NCI-H1105 treated with DMSO at 0.1 percent for 48 hours (cell line): ENCODE data around the gene C12orf57.

ENCODE experiments used
- DNase-seq: peaks from one replicate; lab custom pipeline; 2025; lab: John Stamatoyannopoulos, UW

Gene C12orf57

GRCh38 chr12:6917491-6918231 is 26.2 kb upstream of the C12orf57 start:
- no peak for DNase-seq

GRCh38 chr12:6919588-6919987 is 24.2 kb upstream of the C12orf57 start:
- no peak for DNase-seq

- no peak for DNase-seq
These were observed 22.3 kb upstream of the C12orf57 start for GRCh38 chr12:6921539-6921938.

GRCh38 chr12:6921996-6922946 is 21.6 kb upstream of the C12orf57 start:
- no peak for DNase-seq

GRCh38 chr12:6923003-6923732 is 20.7 kb upstream of the C12orf57 start:
- DNase-seq: no peak

GRCh38 chr12:6923851-6924250 is 20.0 kb upstream of the C12orf57 start:
- DNase-seq: no peak

GRCh38 chr12:6925239-6925539 is 18.6 kb upstream of the C12orf57 start:
- DNase-seq: no peak

- peak; percentile 47 for DNase-seq
These were observed 18.1 kb upstream of the C12orf57 start for GRCh38 chr12:6925540-6926279.

- DNase-seq: peak; percentile 52
These were observed 16.3 kb upstream of the C12orf57 start, which contains the start of gene ATN1 for GRCh38 chr12:6927379-6928021. ATN1 (plus strand) TSS chr12:6927959; CDS start chr12:6934002, 6,043 bp downstream.

- no peak for DNase-seq
These were observed 15.7 kb upstream of the C12orf57 start for GRCh38 chr12:6928022-6928702.

- DNase-seq: no peak
These were observed 15.0 kb upstream of the C12orf57 start for GRCh38 chr12:6928703-6929407.

GRCh38 chr12:6929466-6930452 is 14.1 kb upstream of the C12orf57 start:
- no peak for DNase-seq

GRCh38 chr12:6932766-6933165 is 11.1 kb upstream of the C12orf57 start:
- no peak for DNase-seq

GRCh38 chr12:6934110-6934509 is 9.7 kb upstream of the C12orf57 start:
- DNase-seq: no peak

- DNase-seq: no peak
These were observed 8.2 kb upstream of the C12orf57 start for GRCh38 chr12:6935371-6936193.

GRCh38 chr12:6936194-6936635 is 7.6 kb upstream of the C12orf57 start:
- DNase-seq: no peak

- DNase-seq: peak; percentile 72
These were observed 7.0 kb upstream of the C12orf57 start for GRCh38 chr12:6936636-6937480.
